GM12874 (cell line): ENCODE data around the gene C20orf173.

Source experiments
- CTCF ChIP-seq: IDR thresholded peaks from 2 replicates; pipeline ENCODE4 v1.5.1; 2011; ENCODE audit warnings: low read depth, mild to moderate bottlenecking, control low read depth, low read length, moderate library complexity; ENCODE audit not compliant: insufficient read depth

The C20orf173 gene

GRCh38 chr20:35564905-35565304 is 35.5 kb upstream of the C20orf173 start:
- TF ChIP-seq CTCF: no peak

- no peak for TF ChIP-seq CTCF
Observed at GRCh38 chr20:35563834-35564233, 34.4 kb upstream of the C20orf173 start.

GRCh38 chr20:35562541-35563110 is 33.2 kb upstream of the C20orf173 start:
- TF ChIP-seq CTCF: no peak

- no peak for TF ChIP-seq CTCF
Observed at GRCh38 chr20:35561671-35562070, 32.2 kb upstream of the C20orf173 start.

GRCh38 chr20:35561268-35561667 is 31.8 kb upstream of the C20orf173 start:
- peak; percentile 44; the same call in 1 of the 2 replicates for TF ChIP-seq CTCF

- no peak for TF ChIP-seq CTCF
Observed at GRCh38 chr20:35560541-35560940, 31.1 kb upstream of the C20orf173 start.

GRCh38 chr20:35560105-35560511 is 30.7 kb upstream of the C20orf173 start:
- TF ChIP-seq CTCF: no peak
